Measurements from ENCODE around the gene ZBP1.

DNA sequence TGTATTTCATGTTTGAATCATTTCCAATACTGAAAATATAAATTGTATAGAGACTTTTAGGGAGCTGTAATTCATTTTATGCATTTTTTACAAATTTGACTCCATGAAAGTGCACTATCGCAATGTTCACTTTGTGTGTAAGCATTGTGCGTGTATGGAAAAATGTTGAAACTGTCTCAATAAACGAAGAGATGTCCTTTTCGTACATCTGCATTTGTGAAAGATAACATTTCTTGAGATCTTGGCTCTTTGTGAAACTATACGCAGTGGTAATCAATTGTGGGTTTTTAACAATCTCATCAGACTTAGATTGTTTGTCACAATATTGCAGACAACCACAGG is 18.6 kb upstream of the ZBP1 start:
- TF ChIP-seq, protein P1, sequence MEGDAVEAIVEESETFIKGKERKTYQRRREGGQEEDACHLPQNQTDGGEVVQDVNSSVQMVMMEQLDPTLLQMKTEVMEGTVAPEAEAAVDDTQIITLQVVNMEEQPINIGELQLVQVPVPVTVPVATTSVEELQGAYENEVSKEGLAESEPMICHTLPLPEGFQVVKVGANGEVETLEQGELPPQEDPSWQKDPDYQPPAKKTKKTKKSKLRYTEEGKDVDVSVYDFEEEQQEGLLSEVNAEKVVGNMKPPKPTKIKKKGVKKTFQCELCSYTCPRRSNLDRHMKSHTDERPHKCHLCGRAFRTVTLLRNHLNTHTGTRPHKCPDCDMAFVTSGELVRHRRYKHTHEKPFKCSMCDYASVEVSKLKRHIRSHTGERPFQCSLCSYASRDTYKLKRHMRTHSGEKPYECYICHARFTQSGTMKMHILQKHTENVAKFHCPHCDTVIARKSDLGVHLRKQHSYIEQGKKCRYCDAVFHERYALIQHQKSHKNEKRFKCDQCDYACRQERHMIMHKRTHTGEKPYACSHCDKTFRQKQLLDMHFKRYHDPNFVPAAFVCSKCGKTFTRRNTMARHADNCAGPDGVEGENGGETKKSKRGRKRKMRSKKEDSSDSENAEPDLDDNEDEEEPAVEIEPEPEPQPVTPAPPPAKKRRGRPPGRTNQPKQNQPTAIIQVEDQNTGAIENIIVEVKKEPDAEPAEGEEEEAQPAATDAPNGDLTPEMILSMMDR (conservative IDR thresholded peaks at IDR 0.05; ENCODE audit: low read depth, low read length), result no peak
- no peak for TF ChIP-seq EZH2 (IDR thresholded peaks at IDR 0.05; ENCODE audit: low read length, unreplicated experiment)
- no peak for TF ChIP-seq EZH2phosphoT487 (IDR thresholded peaks at IDR 0.05; ENCODE audit: borderline replicate concordance, low read length)
